Activated CD4-positive, alpha-beta T cell treated with anti-CD3 and anti-CD28 coated beads, Interleukin-2, amount 50 U/mL, for 1 hour (primary cell): ENCODE data around the gene PPM1A.
A peak's percentile ranks its signal among the peaks of the same experiment; 100 is the strongest.

Experiments
- DNase-seq: peaks from one replicate; pipeline ENCODE4 v3.0.0-alpha.2; 2020

The PPM1A gene

DNA sequence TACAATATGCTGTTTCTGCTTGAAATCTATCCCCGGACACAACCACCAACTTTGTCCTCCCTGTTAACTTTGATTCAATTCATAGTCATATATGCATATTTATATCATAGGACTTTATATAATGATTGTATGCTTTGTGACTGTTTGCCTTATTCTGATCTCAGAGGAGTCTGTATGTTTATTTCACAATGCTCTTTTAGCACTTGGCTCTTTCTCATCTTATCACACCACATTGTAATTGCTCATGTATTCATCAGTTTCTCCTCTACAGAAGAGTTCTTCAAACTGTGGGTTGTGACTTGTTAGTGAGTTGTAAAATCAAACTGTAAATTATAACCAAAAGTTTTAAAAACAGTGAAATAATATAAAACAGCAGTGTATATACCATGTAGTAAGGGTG, 21.7 kb upstream of the PPM1A start:
- no peak for DNase-seq

- DNase-seq = no peak
Observed at GRCh38 chr14:60229614-60230013, 19.4 kb upstream of the PPM1A start.

- DNase-seq = no peak
Observed at GRCh38 chr14:60232185-60232584, 16.8 kb upstream of the PPM1A start.

DNA sequence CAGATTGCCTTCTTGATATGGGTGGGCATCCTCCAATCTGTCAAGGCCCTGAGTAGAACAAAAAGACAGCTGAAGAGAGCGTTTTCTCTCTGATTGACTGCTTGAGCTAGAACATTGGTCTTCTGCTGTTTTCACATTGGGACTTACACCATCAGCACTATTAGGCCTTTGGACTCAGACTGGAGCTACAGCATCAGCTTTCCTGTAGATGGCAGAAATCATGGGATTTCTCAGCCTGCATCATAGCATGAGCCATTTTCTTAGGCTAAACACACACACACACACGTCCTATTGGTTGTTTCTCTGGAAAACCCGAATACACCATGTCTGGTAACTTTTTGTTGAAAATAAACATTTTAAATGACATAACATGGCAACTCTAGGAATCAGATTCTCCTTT, 15.8 kb upstream of the PPM1A start:
- no peak for DNase-seq

DNA sequence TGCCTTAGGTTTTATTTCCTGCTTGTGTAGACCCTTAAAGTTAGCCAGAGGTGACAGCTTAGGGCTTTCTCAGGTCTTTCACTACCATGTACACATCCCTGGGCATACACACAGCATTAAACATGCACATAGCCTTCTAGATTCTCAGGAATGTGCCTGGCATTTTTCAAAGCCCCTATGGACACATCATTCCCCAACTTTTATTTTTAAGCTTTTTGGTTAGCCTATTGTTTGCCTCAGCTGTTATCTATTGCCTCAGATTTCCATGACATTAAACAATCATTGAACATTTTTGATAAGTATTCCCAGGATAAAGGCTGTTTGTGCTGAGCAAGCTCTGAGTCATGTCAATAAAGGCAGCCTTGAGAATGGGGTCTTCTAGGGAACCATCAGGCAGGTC, 15.1 kb upstream of the PPM1A start:
- DNase-seq = no peak

DNA sequence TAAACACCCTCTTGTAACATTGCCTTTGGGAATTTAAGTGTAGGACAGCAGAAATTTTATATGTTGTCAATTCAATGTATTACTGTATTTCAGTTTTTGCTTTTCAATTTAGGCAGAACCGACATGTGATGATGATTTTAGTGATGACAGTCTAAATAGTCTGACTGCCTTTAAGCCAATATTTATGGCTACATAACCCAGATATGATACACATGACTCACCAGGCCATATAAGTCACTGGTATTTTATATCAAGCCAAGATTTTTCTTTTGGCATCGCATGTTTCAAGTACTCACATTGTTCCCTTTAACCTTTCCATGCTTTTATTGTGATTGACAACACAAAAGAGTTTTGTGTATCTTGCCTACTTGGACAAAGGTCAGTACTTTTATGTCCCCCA, 13.6 kb upstream of the PPM1A start:
- no peak for DNase-seq

GRCh38 chr14:60238955-60239354, 10.1 kb upstream of the PPM1A start:
- DNase-seq = no peak

DNA sequence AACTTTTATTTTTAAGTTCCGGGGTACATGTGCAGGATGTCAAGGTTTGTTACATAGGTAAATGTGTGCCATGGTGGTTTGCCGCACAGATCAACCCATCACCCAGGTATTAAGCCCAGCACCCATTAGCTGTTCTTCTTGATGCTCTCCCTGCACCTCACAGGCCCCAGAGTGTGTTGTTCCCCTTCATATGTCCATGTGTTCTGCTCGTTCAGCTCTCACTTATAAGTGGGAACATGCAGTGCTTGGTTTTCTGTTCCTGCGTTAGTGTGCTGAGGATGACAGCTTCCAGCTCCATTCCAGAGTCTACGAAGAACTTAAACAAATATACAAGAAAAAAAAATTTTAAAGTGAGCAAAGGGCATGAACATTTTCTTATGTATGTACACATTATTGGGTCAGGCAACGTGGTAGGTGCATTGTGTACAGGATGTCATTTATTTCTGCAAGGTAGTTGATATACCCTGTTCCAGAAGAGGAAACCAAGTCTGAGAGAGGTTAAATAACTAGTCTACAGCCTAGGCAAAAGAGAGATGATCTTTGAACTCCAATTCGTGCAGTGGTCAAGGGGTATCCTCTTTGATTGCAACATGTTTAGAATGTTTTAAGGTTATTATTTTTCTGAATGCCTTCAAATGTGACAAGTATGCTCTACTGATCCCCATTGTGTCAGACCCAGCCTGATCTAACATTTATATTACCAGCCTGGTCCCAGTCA, 8.7 kb upstream of the PPM1A start:
- DNase-seq = no peak

DNA sequence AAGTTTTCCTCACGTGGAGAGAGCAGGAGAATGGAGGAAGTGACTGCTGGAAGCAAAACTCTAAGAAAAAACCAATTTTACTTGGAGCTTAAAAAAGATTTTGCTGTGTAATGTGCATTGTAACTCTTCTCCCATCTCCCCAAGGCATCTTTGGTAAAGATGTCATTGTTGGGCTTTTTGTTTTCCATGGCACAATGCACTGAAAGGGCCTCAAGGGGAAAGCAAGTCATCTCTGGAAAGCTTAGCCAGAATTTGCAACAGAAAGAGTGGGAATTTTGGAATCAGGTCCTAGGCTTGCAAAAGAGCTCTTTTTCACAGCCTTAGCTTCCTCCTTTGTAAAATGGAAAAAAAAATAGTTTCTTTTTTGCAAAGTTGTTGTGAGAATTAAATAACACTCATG, 7.9 kb upstream of the PPM1A start:
- DNase-seq = no peak

DNA sequence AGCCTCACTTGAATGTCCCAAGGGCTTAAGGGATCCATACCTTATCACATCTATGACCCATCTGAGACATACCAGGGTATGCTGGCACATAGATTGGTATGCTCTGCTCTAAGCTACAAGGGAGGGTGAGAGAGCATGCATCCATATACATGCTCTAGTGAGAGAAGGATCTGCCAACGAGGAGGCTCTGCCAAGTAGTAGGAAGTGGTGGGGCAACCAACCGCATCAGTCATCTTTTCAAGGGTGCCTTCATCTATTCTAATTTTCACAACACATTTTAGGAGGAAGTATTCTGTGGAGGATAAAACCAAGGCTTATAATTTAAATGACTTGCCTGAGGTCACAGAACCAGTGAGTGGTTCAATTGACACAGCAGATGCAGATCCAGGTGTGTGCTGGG, 6.6 kb upstream of the PPM1A start:
- DNase-seq = no peak

DNA sequence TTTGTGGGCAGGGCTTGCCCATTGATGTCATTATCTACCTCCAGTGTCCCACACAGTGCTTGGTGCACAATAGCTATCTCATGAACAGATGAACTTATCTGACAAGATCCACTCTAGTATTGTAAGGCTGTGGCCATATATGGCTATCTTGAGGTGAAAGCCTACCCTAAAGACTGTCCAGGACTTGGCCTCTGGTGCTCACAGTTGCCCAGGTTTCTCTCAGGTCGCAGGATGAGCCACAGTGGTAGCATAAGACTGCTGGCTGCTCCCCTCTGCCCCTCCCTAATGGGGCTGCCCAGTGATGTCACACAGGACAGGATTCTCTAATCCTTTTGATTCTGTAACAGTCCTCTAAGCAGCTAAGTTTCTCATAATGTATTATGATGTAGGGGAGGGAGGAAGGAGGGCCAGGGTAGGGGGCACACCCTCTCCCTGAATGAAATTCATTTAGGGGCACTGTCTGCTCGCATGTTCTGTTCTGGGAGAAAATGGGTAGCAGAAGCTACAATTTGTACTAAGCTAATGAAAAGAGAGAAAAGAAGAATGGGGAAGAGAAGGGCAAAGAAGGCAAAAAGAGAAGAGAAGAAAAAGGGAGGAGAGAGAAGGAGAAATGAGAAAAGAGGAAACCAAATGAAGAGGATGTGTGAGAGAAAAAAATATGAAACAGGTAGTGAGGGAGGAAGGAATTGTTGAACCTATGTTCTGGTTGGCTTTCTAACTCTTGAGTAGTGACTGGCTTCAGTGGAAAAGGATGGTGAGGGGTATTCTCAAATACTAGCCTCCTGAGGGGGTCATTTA, 3.4 kb upstream of the PPM1A start:
- no peak for DNase-seq

DNA sequence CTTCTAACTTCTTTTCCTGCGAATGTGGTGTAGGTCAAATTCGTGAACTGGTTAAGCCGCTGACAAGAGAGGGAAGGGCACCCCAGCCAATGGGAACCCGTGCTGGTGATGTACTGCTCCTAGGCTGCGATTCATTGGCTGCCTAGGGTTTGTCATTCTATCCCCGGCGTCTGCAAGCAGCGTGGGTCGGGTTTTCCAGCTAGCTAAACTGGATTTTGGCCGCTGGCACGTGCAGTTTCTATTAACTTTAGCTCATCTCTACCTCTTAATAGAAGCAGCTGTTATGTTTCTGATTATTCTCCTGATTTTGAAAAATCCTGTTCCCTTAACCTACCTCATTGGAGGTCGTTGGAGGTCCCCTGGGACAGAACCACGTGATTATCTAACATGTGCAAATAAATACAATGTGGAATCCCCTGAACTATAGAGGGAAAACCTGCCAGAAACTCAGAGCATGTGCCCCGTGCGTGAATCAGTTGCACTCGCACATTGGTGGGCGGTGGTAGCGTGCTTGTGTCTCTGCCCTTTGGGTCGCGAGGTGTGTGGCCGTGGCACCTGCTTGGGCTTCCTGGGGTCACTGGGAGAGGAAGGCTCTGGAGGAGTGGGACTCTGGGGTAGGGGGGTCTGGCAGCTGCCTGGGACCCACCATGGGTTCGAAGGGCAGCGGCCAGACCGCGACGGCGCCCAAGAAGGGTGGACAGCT, 876 bp upstream of the PPM1A start:
- DNase-seq = peak; percentile 74

DNA sequence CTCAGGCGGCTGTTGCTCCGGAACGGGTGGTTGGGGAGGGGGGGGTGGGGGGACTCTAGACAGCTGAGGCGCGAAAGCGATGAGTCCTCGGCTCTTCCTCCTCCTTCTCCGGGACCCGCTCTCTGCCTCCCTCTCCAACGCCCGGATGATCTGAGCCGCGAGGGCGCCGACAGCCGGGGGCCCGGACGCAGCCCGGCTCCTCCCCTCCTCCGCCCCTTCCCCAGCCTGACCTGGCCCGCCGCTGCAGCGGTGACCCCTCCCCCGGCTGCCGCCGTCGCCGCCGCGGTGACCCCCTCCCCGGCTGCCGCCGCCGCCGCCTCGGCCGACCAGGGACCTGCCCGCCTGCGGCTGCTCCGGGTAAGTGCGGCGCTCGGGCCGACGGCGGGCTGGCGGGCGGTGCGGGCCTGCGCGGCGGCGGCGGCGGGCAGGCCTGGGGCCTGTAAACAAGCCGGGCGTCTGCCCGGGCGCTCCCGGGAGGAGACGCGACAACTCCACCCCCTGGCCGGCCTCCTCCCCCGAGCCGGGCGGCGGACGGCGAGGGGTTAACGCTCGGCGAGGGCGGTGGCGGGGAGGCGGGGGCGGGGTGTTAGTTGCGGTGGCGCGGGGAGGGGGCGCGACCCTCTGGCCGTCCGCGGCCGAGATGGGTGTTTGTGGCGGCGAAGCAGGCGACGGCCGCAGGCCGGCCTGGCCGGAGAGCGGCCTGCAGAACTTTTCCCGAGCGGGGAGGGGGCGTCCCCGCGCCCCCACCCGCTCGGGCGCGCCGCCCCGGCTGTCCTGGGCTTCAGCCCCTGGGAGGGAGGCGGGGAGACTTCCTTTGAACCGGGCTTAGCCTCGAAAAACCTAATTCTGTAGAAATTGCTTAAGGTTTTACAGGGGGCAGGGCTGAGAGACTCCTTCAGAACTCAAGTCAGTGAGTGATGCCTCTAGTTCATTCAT, 568 bp downstream of the PPM1A start:
- peak; percentile 62 for DNase-seq

DNA sequence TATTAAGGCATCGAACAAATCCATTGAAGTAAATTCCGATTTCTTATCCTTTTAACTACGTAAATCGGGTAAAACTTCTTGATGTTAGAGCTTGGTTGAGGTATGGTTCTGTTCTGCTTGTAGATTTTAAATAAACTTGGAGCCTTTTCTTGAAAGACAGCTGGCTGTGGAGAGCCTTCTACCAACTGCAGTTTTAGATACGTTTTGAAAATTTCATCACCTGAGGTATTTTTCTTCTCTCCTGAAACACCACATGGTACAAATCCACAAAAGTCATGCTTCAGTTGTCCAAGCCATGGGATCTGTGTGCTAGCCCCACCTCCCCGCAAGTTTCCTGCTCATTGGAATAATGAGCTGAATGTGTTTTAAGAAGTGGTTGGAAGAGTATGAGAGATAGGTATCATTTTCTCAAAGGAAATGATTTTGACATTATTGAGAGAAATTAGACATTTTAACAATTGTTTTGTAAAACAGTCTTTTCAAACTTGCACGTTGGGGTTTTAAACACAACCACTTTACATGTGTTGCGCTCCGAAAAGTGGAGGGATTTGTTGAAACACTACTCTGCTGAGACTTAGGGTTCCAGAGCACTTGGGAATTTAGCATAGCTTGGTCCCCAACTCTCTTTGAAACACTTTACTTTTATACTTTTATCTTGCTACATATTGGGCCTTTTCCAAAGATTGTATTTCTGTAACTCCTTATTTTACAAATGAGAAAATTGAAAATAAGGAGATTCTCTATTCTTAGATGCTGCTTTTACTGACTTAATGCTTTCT, 1.4 kb downstream of the PPM1A start:
- no peak for DNase-seq

DNA sequence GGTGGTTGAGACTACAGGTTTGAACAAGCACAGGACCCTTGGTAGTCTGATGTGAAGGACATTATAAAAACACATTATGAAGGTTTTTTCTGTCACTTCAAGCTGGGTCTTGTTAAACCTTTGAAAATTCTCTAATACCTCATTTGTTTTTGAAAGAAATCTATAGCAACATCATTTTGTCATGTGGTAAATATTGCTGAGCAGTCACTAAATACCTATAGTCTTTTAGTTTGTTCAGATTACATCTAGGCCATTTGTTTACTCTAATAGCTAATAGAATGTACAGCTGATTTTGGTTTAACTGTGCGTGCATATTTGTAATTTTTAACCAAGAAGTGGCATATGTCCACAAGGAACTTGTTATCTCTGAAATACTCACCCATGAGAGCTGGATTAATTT, 2.9 kb downstream of the PPM1A start:
- no peak for DNase-seq

GRCh38 chr14:60252630-60253029, 3.6 kb downstream of the PPM1A start:
- DNase-seq = no peak

DNA sequence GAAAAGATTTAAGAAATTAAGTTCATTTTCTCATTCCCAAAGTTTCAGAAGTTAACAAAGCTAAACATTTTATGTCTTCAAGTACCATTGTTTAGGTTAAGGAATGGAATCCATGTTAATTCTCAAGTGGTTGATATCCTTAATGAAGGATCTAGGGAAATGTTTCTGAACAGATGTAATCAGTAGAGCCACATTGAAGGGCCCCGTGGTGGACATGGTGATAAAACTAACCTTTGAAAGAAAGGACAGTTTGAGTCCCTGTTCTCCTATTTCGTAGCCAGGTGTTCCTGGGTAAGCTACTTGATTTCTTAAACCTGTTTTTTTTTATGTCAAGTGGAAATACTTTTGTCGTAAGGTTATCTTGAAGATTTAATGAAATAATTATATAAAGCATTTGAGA, 4.6 kb downstream of the PPM1A start:
- no peak for DNase-seq

DNA sequence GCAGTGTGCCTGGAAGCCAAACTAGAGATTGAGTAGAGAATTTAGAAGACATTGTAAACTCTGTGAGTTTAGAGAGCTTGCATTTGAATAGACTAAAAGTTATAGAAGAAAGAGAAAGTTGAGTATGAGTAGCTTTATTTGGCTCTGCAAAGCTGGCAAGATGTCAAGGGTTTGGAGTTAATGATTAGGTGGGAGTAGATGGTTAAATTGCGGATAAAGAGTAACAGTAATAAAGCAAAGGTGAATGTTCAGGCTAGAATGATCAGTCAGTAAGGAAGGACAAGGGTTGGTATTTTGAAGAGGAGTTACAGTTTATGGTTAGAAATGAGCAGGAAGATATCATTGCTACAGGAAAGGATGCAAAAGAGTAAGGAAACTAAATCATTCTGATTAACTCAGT, 5.2 kb downstream of the PPM1A start:
- DNase-seq = no peak

GRCh38 chr14:60257865-60258264, 8.8 kb downstream of the PPM1A start:
- DNase-seq = no peak

GRCh38 chr14:60265163-60265562, 16.1 kb downstream of the PPM1A start:
- no peak for DNase-seq

DNA sequence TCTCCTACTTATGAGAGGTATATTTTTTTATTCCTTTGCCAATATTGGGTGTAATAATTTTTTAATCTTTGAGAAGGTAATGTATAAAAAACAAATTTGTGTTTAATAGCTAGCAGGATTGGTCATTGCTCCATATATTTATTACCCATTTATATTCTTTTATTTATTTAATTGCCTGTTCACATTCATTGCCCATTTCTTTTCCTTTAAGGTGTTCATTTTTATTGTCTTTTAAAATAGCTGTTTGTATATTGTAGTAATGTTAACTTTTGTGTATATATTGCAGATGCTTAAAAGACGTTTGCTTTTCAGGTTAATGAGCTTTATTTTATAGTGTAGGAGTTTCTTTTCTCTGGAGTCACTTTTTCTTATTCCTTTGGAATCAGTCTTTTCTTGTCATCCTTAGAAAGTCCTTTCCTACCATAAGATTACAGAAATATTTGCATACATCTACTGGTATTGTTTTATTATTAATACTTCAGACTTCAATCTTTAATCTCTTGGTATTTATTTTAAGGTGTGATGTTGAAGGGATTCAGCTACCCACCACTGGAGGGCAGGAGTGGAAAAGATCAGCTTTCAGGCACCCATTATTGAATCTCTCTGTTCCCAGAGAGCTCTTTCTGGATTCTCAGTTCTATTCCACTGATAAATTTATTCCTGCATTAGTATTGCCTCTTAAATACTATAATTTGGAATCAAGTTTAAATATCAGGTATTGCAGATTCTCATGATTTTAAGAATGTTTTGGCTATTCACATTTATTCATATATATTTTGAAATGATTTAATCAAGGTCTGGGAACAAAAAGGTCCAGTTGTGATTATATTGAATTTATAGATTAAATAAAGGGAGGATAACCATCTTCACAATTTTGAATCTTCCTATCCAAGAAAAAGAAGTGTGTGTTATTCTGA, 17.3 kb downstream of the PPM1A start:
- peak; percentile 11 for DNase-seq
